Measurements from ENCODE around the gene KIAA0513.

The KIAA0513 gene

DNA sequence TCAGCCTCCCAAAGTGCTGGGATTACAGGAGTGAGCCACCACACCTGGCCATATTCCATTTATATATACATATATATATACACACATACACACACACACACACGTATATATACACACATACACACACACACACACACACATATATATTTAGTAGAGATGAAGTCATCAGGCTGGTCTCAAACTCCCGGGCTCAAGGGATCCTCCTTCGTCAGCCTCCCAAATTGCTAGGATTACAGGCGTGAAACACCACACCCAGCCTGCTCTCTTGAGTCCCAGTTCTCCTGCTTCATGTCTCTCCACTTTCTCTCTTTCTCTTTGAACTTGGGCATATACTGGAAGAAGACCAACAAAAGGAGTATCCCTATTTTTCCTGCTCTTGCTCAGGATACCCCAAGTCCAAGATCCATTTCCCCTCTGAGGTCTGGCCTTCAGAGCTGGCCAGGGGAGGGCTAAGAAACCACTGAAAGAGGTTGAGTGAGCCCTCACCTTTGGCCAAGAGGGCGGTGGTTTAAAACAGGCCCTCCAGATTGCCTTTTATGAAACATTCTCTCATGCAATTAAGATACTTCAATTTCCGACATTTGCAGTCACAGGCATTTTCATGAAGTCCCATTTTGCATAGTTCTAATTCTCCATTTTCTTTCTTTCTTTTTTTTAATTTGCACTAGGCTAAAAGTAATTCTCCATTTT, 46.8 kb downstream of the KIAA0513 start:
- TF ChIP-seq, protein P1, sequence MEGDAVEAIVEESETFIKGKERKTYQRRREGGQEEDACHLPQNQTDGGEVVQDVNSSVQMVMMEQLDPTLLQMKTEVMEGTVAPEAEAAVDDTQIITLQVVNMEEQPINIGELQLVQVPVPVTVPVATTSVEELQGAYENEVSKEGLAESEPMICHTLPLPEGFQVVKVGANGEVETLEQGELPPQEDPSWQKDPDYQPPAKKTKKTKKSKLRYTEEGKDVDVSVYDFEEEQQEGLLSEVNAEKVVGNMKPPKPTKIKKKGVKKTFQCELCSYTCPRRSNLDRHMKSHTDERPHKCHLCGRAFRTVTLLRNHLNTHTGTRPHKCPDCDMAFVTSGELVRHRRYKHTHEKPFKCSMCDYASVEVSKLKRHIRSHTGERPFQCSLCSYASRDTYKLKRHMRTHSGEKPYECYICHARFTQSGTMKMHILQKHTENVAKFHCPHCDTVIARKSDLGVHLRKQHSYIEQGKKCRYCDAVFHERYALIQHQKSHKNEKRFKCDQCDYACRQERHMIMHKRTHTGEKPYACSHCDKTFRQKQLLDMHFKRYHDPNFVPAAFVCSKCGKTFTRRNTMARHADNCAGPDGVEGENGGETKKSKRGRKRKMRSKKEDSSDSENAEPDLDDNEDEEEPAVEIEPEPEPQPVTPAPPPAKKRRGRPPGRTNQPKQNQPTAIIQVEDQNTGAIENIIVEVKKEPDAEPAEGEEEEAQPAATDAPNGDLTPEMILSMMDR (IDR thresholded peaks at IDR 0.05; ENCODE audit: insufficient read depth, low read length, poor library complexity, severe bottlenecking), result no peak
- H3K36me3 ChIP-seq (ENCODE audit: control insufficient read depth, insufficient read depth, low read length), result peaks cover 7% of the 10 kb centered on the region
- H3K4me3 ChIP-seq (replicated peaks; ENCODE audit: low read depth, low read length), result no peak overlapping the region
- no peaks in the 10 kb centered on the region for H3K27me3 ChIP-seq (replicated peaks; ENCODE audit: control insufficient read depth, insufficient read depth, low read length)
- no peak for DNase-seq (ENCODE audit: extremely low read depth, insufficient read length)

DNA sequence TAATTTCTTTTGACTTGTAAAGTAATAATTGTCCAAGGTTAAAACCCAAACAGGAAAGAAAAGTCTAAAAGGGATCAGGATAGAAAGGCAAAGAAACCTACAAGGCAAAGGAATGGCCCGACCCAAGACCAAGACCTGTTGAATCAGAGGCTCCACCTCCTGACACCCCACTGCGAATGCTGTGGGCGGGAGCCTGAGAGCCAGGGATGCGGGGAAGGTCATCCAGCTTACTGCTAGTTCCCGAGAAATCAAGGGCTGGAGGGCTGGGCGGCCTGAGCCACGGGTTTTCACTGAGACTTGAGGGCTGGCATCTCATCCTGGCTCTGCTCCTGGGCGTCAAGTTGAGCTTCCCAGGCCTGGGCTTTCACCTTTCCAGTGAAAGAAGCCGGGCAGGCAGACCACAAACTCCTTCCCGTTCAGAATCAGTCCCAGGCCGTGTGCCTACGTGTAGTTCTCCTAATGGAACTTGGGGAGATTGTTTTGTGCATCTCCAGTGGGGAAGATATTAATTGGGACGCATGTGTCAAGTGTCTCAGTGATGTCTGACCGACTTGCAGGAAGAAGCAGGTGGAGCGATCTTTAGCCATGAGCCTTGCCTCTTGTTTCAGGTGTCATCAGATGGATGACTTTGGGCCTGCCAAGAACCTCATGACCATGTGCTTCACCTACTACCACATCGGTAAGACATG, 47.8 kb downstream of the KIAA0513 start:
- no peak for DNase-seq (ENCODE audit: extremely low read depth, insufficient read length)
- H3K4me3 ChIP-seq (replicated peaks; ENCODE audit: low read depth, low read length), result no peak overlapping the region
- peaks cover 7% of the 10 kb centered on the region for H3K36me3 ChIP-seq (ENCODE audit: control insufficient read depth, insufficient read depth, low read length)
- no peaks in the 10 kb centered on the region for H3K27me3 ChIP-seq (replicated peaks; ENCODE audit: control insufficient read depth, insufficient read depth, low read length)
- TF ChIP-seq, protein P1 (IDR thresholded peaks at IDR 0.05; ENCODE audit: insufficient read depth, low read length, poor library complexity, severe bottlenecking), result no peak

DNA sequence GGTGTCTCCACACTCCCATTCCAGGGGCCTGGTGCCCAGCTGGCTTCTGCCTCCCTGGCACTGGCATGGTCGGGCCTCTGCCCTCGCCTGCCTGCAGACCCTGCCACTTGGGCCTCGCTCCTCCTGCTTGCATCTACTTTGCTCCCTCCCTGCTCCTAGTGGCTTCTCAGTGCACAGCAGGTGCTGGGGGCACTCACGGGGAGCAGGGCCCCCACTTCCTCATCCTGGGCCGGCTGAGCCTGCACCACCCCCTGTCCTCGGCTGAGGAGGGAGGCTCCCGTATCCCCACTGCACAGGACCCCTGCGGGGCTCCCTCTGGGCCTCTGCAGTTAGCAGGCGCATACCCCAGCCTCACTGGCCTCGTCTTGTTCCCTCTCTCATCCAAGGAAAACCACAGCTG, 49.4 kb downstream of the KIAA0513 start:
- TF ChIP-seq, protein P1 (IDR thresholded peaks at IDR 0.05; ENCODE audit: insufficient read depth, low read length, poor library complexity, severe bottlenecking), result no peak
- Histone ChIP-seq H3K36me3 (ENCODE audit: control insufficient read depth, insufficient read depth, low read length) (peaks cover 7% of the 10 kb centered on the region), H3K4me3 (replicated peaks; ENCODE audit: low read depth, low read length) (no peak overlapping the region), H3K27me3 (replicated peaks; ENCODE audit: control insufficient read depth, insufficient read depth, low read length) (no peaks in the 10 kb centered on the region)
- DNase-seq (ENCODE audit: extremely low read depth, insufficient read length), result no peak

DNA sequence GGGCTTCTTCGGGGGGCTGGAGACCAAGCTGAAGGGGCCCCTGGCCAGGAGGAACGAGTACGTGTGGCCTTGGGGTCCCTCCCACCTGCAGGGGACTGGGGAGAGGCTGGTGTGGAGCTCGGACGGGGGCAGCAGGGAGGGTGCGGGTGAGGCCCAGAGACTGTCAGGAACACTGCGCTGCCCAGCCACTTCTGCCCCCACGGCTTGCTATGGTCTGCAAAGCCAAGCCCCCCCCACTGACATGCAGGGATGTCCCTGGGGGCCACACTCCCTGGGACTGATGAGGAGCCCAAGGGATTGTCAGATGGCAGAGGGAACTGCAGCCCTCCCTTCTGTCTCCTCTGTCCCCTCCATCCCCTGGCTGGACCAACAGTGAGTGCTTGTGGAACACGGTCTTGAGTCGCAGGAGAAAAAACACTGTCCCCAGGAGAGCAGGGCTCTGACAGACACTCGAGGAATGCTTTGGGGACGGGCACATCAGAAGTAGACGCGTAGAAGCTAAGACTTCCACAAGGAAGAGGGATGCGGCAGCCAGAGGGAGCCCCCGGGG, 50.1 kb downstream of the KIAA0513 start:
- H3K27me3 ChIP-seq (replicated peaks; ENCODE audit: control insufficient read depth, insufficient read depth, low read length), result no peaks in the 10 kb centered on the region
- peaks cover 7% of the 10 kb centered on the region for H3K36me3 ChIP-seq (ENCODE audit: control insufficient read depth, insufficient read depth, low read length)
- no peak overlapping the region for H3K4me3 ChIP-seq (replicated peaks; ENCODE audit: low read depth, low read length)
- TF ChIP-seq, protein P1 (IDR thresholded peaks at IDR 0.05; ENCODE audit: insufficient read depth, low read length, poor library complexity, severe bottlenecking), result no peak
- no peak for DNase-seq (ENCODE audit: extremely low read depth, insufficient read length)

DNA sequence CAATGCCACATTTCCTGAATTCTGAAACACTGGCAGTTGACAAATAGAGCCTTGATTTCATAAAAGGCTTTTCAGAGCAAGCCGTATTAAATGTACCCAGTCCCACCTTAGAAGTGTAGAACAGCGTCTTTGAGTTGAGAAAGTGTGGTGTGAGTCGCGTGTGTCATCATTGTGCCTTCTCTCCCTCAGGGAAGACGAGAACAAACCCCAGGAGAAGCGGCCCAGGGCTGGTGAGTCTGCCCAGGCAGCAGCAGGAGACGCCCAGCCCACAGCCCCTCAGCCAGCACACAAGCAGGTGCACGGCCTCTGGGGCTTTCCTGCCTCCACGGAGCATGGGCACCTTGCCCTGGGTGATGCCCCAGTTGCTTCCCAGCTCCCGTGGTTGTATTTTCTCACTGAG, 50.6 kb downstream of the KIAA0513 start:
- Histone ChIP-seq H3K27me3 (replicated peaks; ENCODE audit: control insufficient read depth, insufficient read depth, low read length) (no peaks in the 10 kb centered on the region), H3K36me3 (ENCODE audit: control insufficient read depth, insufficient read depth, low read length) (peaks cover 5% of the 10 kb centered on the region), H3K4me3 (replicated peaks; ENCODE audit: low read depth, low read length) (no peak overlapping the region)
- no peak for DNase-seq (ENCODE audit: extremely low read depth, insufficient read length)
- TF ChIP-seq, protein P1 (IDR thresholded peaks at IDR 0.05; ENCODE audit: insufficient read depth, low read length, poor library complexity, severe bottlenecking), result no peak
